ENCODE data around the gene QDPR. TPM values are rescaled to one million over a fixed set of nuclear protein-coding genes. Genes with fewer than 3 reads are reported as not detected.
A peak's percentile ranks its signal among the peaks of the same experiment; 100 is the strongest.

Gene QDPR
- polyA plus RNA-seq, 1 of the 3 experiments (the other 2 are of a cell fraction) = 83.1 TPM

DNA sequence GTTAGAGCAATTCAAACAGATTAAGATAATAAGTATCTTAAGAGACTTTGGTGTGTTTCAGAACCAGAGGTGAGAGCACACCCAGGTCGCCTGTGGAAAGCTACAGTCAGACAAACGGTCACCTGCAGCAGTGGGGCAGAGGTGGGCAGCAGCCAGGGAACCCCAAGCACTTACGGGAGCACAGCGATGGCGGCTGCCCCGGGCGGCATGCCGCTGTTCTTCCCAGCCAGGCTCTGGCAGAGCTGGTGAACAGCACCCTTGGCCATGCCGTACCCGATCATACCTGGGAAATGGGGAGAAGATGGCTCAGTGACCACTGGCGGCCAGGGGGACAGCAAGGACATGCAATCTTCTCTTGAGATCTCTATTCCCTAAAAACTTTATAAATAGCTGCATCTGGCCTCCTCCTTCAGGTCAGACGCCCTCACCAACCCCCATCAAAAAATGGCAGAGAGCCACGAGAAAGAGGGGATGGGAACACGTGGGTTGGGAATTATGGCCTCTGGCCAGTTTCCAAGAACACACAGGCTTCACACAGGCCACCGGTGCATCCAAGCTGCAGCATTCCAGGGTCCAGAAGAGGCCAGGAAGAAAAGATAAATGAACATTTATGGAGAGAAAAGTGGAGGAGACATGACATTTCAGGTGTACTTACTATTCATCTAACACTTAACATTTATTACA, 19.7 kb downstream of the QDPR start (continued):
- TF ChIP-seq, protein P1, sequence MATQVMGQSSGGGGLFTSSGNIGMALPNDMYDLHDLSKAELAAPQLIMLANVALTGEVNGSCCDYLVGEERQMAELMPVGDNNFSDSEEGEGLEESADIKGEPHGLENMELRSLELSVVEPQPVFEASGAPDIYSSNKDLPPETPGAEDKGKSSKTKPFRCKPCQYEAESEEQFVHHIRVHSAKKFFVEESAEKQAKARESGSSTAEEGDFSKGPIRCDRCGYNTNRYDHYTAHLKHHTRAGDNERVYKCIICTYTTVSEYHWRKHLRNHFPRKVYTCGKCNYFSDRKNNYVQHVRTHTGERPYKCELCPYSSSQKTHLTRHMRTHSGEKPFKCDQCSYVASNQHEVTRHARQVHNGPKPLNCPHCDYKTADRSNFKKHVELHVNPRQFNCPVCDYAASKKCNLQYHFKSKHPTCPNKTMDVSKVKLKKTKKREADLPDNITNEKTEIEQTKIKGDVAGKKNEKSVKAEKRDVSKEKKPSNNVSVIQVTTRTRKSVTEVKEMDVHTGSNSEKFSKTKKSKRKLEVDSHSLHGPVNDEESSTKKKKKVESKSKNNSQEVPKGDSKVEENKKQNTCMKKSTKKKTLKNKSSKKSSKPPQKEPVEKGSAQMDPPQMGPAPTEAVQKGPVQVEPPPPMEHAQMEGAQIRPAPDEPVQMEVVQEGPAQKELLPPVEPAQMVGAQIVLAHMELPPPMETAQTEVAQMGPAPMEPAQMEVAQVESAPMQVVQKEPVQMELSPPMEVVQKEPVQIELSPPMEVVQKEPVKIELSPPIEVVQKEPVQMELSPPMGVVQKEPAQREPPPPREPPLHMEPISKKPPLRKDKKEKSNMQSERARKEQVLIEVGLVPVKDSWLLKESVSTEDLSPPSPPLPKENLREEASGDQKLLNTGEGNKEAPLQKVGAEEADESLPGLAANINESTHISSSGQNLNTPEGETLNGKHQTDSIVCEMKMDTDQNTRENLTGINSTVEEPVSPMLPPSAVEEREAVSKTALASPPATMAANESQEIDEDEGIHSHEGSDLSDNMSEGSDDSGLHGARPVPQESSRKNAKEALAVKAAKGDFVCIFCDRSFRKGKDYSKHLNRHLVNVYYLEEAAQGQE (IDR thresholded peaks at IDR 0.05; ENCODE audit: low read depth, low read length) = no peak
- TF ChIP-seq NRF1 (IDR thresholded peaks at IDR 0.05; ENCODE audit: low read depth, low read length) = no peak
- TF ChIP-seq NFIC (IDR thresholded peaks at IDR 0.05; ENCODE audit: borderline replicate concordance) = peak; percentile 49; the same call in 1 of the 2 replicates
- TF ChIP-seq, protein P2, sequence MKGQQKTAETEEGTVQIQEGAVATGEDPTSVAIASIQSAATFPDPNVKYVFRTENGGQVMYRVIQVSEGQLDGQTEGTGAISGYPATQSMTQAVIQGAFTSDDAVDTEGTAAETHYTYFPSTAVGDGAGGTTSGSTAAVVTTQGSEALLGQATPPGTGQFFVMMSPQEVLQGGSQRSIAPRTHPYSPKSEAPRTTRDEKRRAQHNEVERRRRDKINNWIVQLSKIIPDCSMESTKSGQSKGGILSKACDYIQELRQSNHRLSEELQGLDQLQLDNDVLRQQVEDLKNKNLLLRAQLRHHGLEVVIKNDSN (IDR thresholded peaks at IDR 0.05; ENCODE audit: borderline replicate concordance, low read depth) = peak; percentile 31; the same call in 1 of the 2 replicates

DNA sequence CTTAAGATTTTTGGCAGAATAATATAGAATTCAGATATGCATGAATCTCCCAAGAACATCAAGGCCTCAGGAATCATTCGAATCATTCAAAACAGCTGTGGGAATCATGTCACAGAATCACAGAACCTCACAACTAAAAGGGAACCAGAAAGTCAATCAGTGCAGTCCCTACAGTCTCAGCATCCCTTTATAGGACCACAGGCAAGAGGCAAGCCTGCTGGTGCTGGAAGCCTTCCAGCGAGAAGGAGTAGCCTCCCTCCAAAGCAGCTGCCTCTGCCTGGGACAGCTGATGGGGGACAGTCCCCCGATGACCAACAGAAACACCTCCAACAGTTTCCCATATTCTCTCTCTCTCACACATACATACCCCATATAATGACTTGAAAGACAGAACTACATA, 20.7 kb downstream of the QDPR start:
- POLR2A ChIA-PET = interaction anchor here (1.2 to 5.0 kb wide), 2 partner anchors 9 to 20 kb away, joined by 3 to 67 read pairs; partner anchors contain the start of gene QDPR
- WGBS (ENCODE audit: low lambda C conversion rate) = 46% methylated on average over 3 of the region's 3 CpGs
- peaks cover 5 to 67% of the 10 kb centered on the region in 2 experiments; a peak in 3 of 4 replicates for H3K4me1 ChIP-seq (ENCODE audit: control insufficient read depth in 1 of 2, insufficient read depth in 2 of 2, low read depth in 1 of 2, low read length in 1 of 2)

More for the DNA sequence above, 20.7 kb downstream of the QDPR start:
- H3K27me3 ChIP-seq (ENCODE audit: insufficient read depth) = no peaks in the 10 kb centered on the region
- no peak overlapping the region for H2AFZ ChIP-seq (ENCODE audit: low read depth)
- H3K9me2 ChIP-seq = no peaks in the 10 kb centered on the region
- no peaks in the 10 kb centered on the region for H4K20me1 ChIP-seq (ENCODE audit: insufficient read depth)
- TF ChIP-seq EP300 (IDR thresholded peaks at IDR 0.05; ENCODE audit: borderline replicate concordance in 1 of 2, low read depth in 1 of 2, low read length in 1 of 2) = no peak
- TF ChIP-seq, protein P3, sequence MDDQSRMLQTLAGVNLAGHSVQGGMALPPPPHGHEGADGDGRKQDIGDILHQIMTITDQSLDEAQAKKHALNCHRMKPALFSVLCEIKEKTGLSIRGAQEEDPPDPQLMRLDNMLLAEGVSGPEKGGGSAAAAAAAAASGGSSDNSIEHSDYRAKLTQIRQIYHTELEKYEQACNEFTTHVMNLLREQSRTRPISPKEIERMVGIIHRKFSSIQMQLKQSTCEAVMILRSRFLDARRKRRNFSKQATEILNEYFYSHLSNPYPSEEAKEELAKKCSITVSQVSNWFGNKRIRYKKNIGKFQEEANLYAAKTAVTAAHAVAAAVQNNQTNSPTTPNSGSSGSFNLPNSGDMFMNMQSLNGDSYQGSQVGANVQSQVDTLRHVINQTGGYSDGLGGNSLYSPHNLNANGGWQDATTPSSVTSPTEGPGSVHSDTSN (IDR thresholded peaks at IDR 0.05) = no peak
- TF ChIP-seq, protein P1 (IDR thresholded peaks at IDR 0.05; ENCODE audit: low read depth, low read length) = no peak
- no peak for TF ChIP-seq FOSL2 (IDR thresholded peaks at IDR 0.05; ENCODE audit: borderline replicate concordance, low read depth)
- TF ChIP-seq YY1 (IDR thresholded peaks at IDR 0.05; ENCODE audit: low read depth) = no peak
- TF ChIP-seq RXRA (IDR thresholded peaks at IDR 0.05; ENCODE audit: borderline replicate concordance, low read depth) = no peak
- TF ChIP-seq TAF1 (IDR thresholded peaks at IDR 0.05; ENCODE audit: borderline replicate concordance, low read depth, low read length) = no peak
- no peak; the same call in 1 of the 2 replicates for TF ChIP-seq MXI1 (IDR thresholded peaks at IDR 0.05; ENCODE audit: low read depth, low read length)
- TF ChIP-seq RFX5 (IDR thresholded peaks at IDR 0.05; ENCODE audit: low read length) = no peak
- TF ChIP-seq NFIC (IDR thresholded peaks at IDR 0.05; ENCODE audit: borderline replicate concordance) = no peak
- no peak for TF ChIP-seq SMC3 (IDR thresholded peaks at IDR 0.05; ENCODE audit: low read depth, low read length)
- no peak for TF ChIP-seq JUND (IDR thresholded peaks at IDR 0.05)
- H3K36me3 ChIP-seq (replicated peaks in 1 of 2; ENCODE audit: control insufficient read depth in 1 of 2, insufficient read depth in 2 of 2, low read length in 1 of 2) = peaks cover 10 to 31% of the 10 kb centered on the region in 2 experiments
- H3K27ac ChIP-seq (ENCODE audit: low read depth in 2 of 2, low read length in 1 of 2) = peak overlapping the region; percentile 6 to 99; a peak in 3 of 4 replicates
- CTCF ChIA-PET = interaction anchor here (1.1 to 9.8 kb wide), 4 partner anchors 17 to 58 kb away, joined by 8 to 62 read pairs (median 9); partner anchors contain the start of gene QDPR
- no peaks in the 10 kb centered on the region for H3F3A ChIP-seq (replicated peaks; ENCODE audit: insufficient read depth)
- H3K9ac ChIP-seq = no peak overlapping the region
- H3K4me2 ChIP-seq = no peak overlapping the region
- no peaks in the 10 kb centered on the region for H3K79me2 ChIP-seq (ENCODE audit: insufficient read depth)
- H3K9me3 ChIP-seq = no peaks in the 10 kb centered on the region
- peak; percentile 81 for DNase-seq
- H3K4me3 ChIP-seq (ENCODE audit: low read depth in 2 of 2, low read length in 1 of 2) = no peak overlapping the region
